SK-N-SH treated with all-trans-retinoic acid at 6 μM for 48 hours (cell line): ENCODE measurements around the gene RTN1.

Experiments used
- RARB ChIP-seq: fragments of 250-450 bp; sonication (Bioruptor Pico); IDR thresholded peaks from 2 replicates; pipeline ENCODE4 v1.8.0; 2021; ENCODE audit warnings: mild to moderate bottlenecking, moderate library complexity
- ZC3H10 ChIP-seq: fragments of 250-450 bp; sonication (Bioruptor Pico); IDR thresholded peaks from 2 replicates; pipeline ENCODE4 v1.5.1; 2021; ENCODE audit warnings: mild to moderate bottlenecking, moderate library complexity

DNA sequence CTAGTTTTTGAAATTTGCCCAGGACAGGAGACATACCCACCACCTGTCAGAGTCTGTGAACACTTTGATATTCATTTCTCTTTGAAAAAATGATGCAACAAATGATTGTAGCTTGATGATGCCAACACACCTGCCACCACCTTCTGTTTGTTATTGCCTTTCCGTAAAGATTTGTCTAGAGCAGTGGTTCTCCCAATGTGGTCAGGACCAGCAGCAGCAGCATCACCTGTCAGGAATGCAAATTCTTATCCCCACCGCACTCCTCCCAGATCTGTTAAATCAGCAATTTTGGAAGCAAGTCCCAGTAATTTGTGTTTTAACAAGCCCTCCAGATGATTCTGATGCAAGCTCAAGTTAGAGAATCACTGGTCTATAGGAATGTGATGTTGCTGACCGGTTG is 303.9 kb downstream of the RTN1 start:
- TF ChIP-seq RARB (CRISPR knock-in tag), result no peak
- no peak for TF ChIP-seq ZC3H10 (CRISPR knock-in tag)
